ENCODE measurements around the gene BPNT1. TPM values are rescaled to one million over a fixed set of nuclear protein-coding genes. Genes with fewer than 3 reads are reported as not detected.
"Not testable (repeated sequence)": the region's sequence is repeated elsewhere in the genome, so short reads cannot be mapped to it uniquely, and the experiment has no call there.

BPNT1 gene
- total and polyA plus RNA-seq, 2 experiments from 2014 or later, result 12.2 to 25.1 TPM

GRCh38 chr1:220099826-220100225 lies 10.2 kb upstream of the BPNT1 start:
- in situ Hi-C loops (cut with MboI), result no loop called here
- Histone ChIP-seq H3K27me3 (replicated peaks; ENCODE audit: insufficient read depth) (no peaks in the 10 kb centered on the region), H3K27ac (no peak overlapping the region), H3K4me1 (ENCODE audit: insufficient read depth) (0 out of 2 replicates have a peak, but pooled peaks cover 11% of the 10 kb centered on the region), H3K4me3 (no peak overlapping the region), H4K20me1 (ENCODE audit: insufficient read depth) (no peaks in the 10 kb centered on the region), H3K9me3 (ENCODE audit: low read depth) (no peaks in the 10 kb centered on the region), H3K4me2 (ENCODE audit: unreplicated experiment) (no peak overlapping the region), H3F3A (ENCODE audit: insufficient read depth) (no peaks in the 10 kb centered on the region), H3K79me2 (ENCODE audit: insufficient read depth) (peaks cover 42% of the 10 kb centered on the region), H2AFZ (no peak overlapping the region), H3K9ac (no peak overlapping the region), H3K36me3 (ENCODE audit: low read depth) (peaks cover 63% of the 10 kb centered on the region), H3K9me2 (ENCODE audit: insufficient read depth) (no peaks in the 10 kb centered on the region)
- DNase-seq, result no peak
- TF ChIP-seq EZH2 (IDR thresholded peaks at IDR 0.05; ENCODE audit: insufficient read depth, poor library complexity, severe bottlenecking), result no peak
- TF ChIP-seq EZH2phosphoT487 (IDR thresholded peaks at IDR 0.05; ENCODE audit: insufficient read depth, low read depth), result no peak

GRCh38 chr1:220094016-220094911 lies 4.7 kb upstream of the BPNT1 start, which contains the start of gene IARS2:
TSS of gene IARS2 (plus strand) at chr1:220094132. CDS start at chr1:220094217, 85 bp downstream.
- Histone ChIP-seq H3K4me2 (ENCODE audit: unreplicated experiment) (peak within 1 kb of the TSS; percentile 77), H3K36me3 (ENCODE audit: low read depth) (peaks cover 11% of the 10 kb centered on the region), H3K9ac (peak within 1 kb of the TSS; percentile 76), H3K27me3 (replicated peaks; ENCODE audit: insufficient read depth) (no peaks in the 10 kb centered on the region), H2AFZ (peak within 1 kb of the TSS; percentile 91), H3K4me3 (peak within 1 kb of the TSS; percentile 87), H3K4me1 (ENCODE audit: insufficient read depth) (0 out of 2 replicates have a peak, but pooled peaks cover 12% of the 10 kb centered on the region), H3K27ac (peak within 1 kb of the TSS; percentile 34), H4K20me1 (ENCODE audit: insufficient read depth) (no peaks in the 10 kb centered on the region), H3K79me2 (ENCODE audit: insufficient read depth) (peaks cover 40% of the 10 kb centered on the region), H3K9me2 (ENCODE audit: insufficient read depth) (no peaks in the 10 kb centered on the region), H3F3A (ENCODE audit: insufficient read depth) (peaks cover 6% of the 10 kb centered on the region; the same call in 1 of the 2 replicates), H3K9me3 (ENCODE audit: low read depth) (no peaks in the 10 kb centered on the region)
- WGBS, 2 experiments (ENCODE audit: low coverage in 1 of 2, low lambda C conversion rate in 2 of 2, missing lambda C conversion rate in 2 of 2), result 1 to 2% methylated on average over 54 to 55 of the region's 73 CpGs
- in situ Hi-C loops (cut with MboI), result no loop called here
- TF ChIP-seq EZH2 (IDR thresholded peaks at IDR 0.05; ENCODE audit: insufficient read depth, poor library complexity, severe bottlenecking) (no peak), EZH2phosphoT487 (IDR thresholded peaks at IDR 0.05; ENCODE audit: insufficient read depth, low read depth) (no peak)
- DNase-seq, result peak; percentile 95

- 16 to 23% methylated on average over 10 to 12 of the region's 12 CpGs for WGBS, 2 experiments (ENCODE audit: low coverage in 1 of 2, low lambda C conversion rate in 2 of 2, missing lambda C conversion rate in 2 of 2)
- DNase-seq, result no peak
- Histone ChIP-seq H3K4me3 (0 out of 2 replicates have a peak overlapping the region, but pooled peaks have one; percentile 10), H3K79me2 (ENCODE audit: insufficient read depth) (peaks cover 46% of the 10 kb centered on the region), H3K9ac (no peak overlapping the region), H4K20me1 (ENCODE audit: insufficient read depth) (no peaks in the 10 kb centered on the region), H3F3A (ENCODE audit: insufficient read depth) (peaks cover 6% of the 10 kb centered on the region; the same call in 1 of the 2 replicates), H2AFZ (peak overlapping the region; percentile 71), H3K9me3 (ENCODE audit: low read depth) (no peaks in the 10 kb centered on the region), H3K27ac (no peak overlapping the region), H3K27me3 (replicated peaks; ENCODE audit: insufficient read depth) (no peaks in the 10 kb centered on the region), H3K4me1 (ENCODE audit: insufficient read depth) (0 out of 2 replicates have a peak, but pooled peaks cover 12% of the 10 kb centered on the region), H3K4me2 (ENCODE audit: unreplicated experiment) (peak overlapping the region; percentile 25), H3K36me3 (ENCODE audit: low read depth) (peaks cover 4% of the 10 kb centered on the region), H3K9me2 (ENCODE audit: insufficient read depth) (no peaks in the 10 kb centered on the region)
- no peak for TF ChIP-seq EZH2 (IDR thresholded peaks at IDR 0.05; ENCODE audit: insufficient read depth, poor library complexity, severe bottlenecking)
- no peak for TF ChIP-seq EZH2phosphoT487 (IDR thresholded peaks at IDR 0.05; ENCODE audit: insufficient read depth, low read depth)
- in situ Hi-C loops (cut with MboI), result no loop called here
These were observed 3.9 kb upstream of the BPNT1 start for GRCh38 chr1:220093361-220094015.

- Histone ChIP-seq H2AFZ (peak overlapping the region; percentile 71; the same call in 1 of the 2 replicates), H3F3A (ENCODE audit: insufficient read depth) (peaks cover 6% of the 10 kb centered on the region; the same call in 1 of the 2 replicates), H3K9me3 (ENCODE audit: low read depth) (no peaks in the 10 kb centered on the region), H3K27me3 (replicated peaks; ENCODE audit: insufficient read depth) (no peaks in the 10 kb centered on the region), H3K27ac (no peak overlapping the region), H3K79me2 (ENCODE audit: insufficient read depth) (peaks cover 47% of the 10 kb centered on the region), H4K20me1 (ENCODE audit: insufficient read depth) (no peaks in the 10 kb centered on the region), H3K4me2 (ENCODE audit: unreplicated experiment) (no peak overlapping the region), H3K36me3 (ENCODE audit: low read depth) (no peaks in the 10 kb centered on the region), H3K9ac (no peak overlapping the region), H3K4me1 (ENCODE audit: insufficient read depth) (0 out of 2 replicates have a peak, but pooled peaks cover 12% of the 10 kb centered on the region), H3K4me3 (no peak overlapping the region), H3K9me2 (ENCODE audit: insufficient read depth) (no peaks in the 10 kb centered on the region)
- 94 to 100% methylated on average over 1 of the region's 1 CpG for WGBS, 2 experiments (ENCODE audit: low coverage in 1 of 2, low lambda C conversion rate in 2 of 2, missing lambda C conversion rate in 2 of 2)
- in situ Hi-C loops (cut with MboI), result no loop called here
- TF ChIP-seq EZH2 (IDR thresholded peaks at IDR 0.05; ENCODE audit: insufficient read depth, poor library complexity, severe bottlenecking) (no peak), EZH2phosphoT487 (IDR thresholded peaks at IDR 0.05; ENCODE audit: insufficient read depth, low read depth) (no peak)
- DNase-seq, result no peak
These were observed 3.1 kb upstream of the BPNT1 start for GRCh38 chr1:220092694-220093093.

GRCh38 chr1:220086261-220086686 lies 3.3 kb downstream of the BPNT1 start:
- H4K20me1 ChIP-seq (ENCODE audit: insufficient read depth); H3K4me3 ChIP-seq; H3K4me2 ChIP-seq (ENCODE audit: unreplicated experiment); H3K36me3 ChIP-seq (ENCODE audit: low read depth); H3F3A ChIP-seq (ENCODE audit: insufficient read depth); H2AFZ ChIP-seq; H3K27ac ChIP-seq; H3K9me3 ChIP-seq (ENCODE audit: low read depth); H3K4me1 ChIP-seq (ENCODE audit: insufficient read depth); H3K9me2 ChIP-seq (ENCODE audit: insufficient read depth); H3K9ac ChIP-seq; H3K27me3 ChIP-seq (replicated peaks; ENCODE audit: insufficient read depth); in situ Hi-C loops (cut with MboI); DNase-seq: not testable (repeated sequence)
- H3K79me2 ChIP-seq (ENCODE audit: insufficient read depth), result peaks cover 56% of the 10 kb centered on the region
- WGBS, 2 experiments (ENCODE audit: low coverage in 1 of 2, low lambda C conversion rate in 2 of 2, missing lambda C conversion rate in 2 of 2), result 91 to 97% methylated on average over 15 of the region's 15 CpGs

Measured in GM23248 (cell line).